Measurements from ENCODE around the gene SCGB1C1. TPM values are rescaled to one million over a fixed set of nuclear protein-coding genes. Genes with fewer than 3 reads are reported as not detected.
"Not testable (repeated sequence)": the region's sequence is repeated elsewhere in the genome, so short reads cannot be mapped to it uniquely, and the experiment has no call there.

The SCGB1C1 gene
- total and polyA plus RNA-seq, 2 donors = not detected

GRCh38 chr11:235180-235579, 42.3 kb downstream of the SCGB1C1 start:
- H3K27ac ChIP-seq (ENCODE audit: low read depth) = no peak overlapping the region
- no peak for DNase-seq (ENCODE audit: extremely low spot score)

GRCh38 chr11:235609-235996, 42.7 kb downstream of the SCGB1C1 start:
- 1% methylated on average over 13 of the region's 13 CpGs for WGBS
- no peaks in the 10 kb centered on the region for H3K4me1 ChIP-seq (ENCODE audit: insufficient read depth)

More at GRCh38 chr11:235180-235579, 42.3 kb downstream of the SCGB1C1 start:
- Histone ChIP-seq H3K4me1 (ENCODE audit: insufficient read depth) (no peaks in the 10 kb centered on the region), H3K4me3 (ENCODE audit: low read depth, low read length) (peak overlapping the region; percentile 96), H3K36me3 (ENCODE audit: insufficient read depth) (no peaks in the 10 kb centered on the region)
- 77% methylated on average over 8 of the region's 8 CpGs for WGBS

GRCh38 chr11:235997-236773, 43.3 kb downstream of the SCGB1C1 start, which contains the start of gene SIRT3:
TSS of gene SIRT3 (minus strand) at chr11:236342. CDS start at chr11:236328, 14 bp downstream.
- H3K27ac ChIP-seq (ENCODE audit: low read depth) = peak within 1 kb of the TSS; percentile 92
- DNase-seq (ENCODE audit: extremely low spot score) = peak; percentile 74
- WGBS = under 1% methylated on average over 70 of the region's 70 CpGs
- no peaks in the 10 kb centered on the region for H3K4me1 ChIP-seq (ENCODE audit: insufficient read depth)
- no peaks in the 10 kb centered on the region for H3K36me3 ChIP-seq (ENCODE audit: insufficient read depth)
- peak within 1 kb of the TSS; percentile 96 for H3K4me3 ChIP-seq (ENCODE audit: low read depth, low read length)

More at GRCh38 chr11:235609-235996, 42.7 kb downstream of the SCGB1C1 start:
- Histone ChIP-seq H3K4me3 (ENCODE audit: low read depth, low read length) (peak overlapping the region; percentile 96), H3K27ac (ENCODE audit: low read depth) (peak overlapping the region; percentile 87), H3K36me3 (ENCODE audit: insufficient read depth) (no peaks in the 10 kb centered on the region)
- peak; percentile 17 for DNase-seq (ENCODE audit: extremely low spot score)

- H3K4me3 ChIP-seq (ENCODE audit: low read depth, low read length) = peak within 1 kb of the TSS; percentile 96
- peak within 1 kb of the TSS; percentile 92 for H3K27ac ChIP-seq (ENCODE audit: low read depth)
- H3K4me1 ChIP-seq (ENCODE audit: insufficient read depth) = no peaks in the 10 kb centered on the region
- WGBS = 2% methylated on average over 62 of the region's 62 CpGs
- peak; percentile 57 for DNase-seq (ENCODE audit: extremely low spot score)
- no peaks in the 10 kb centered on the region for H3K36me3 ChIP-seq (ENCODE audit: insufficient read depth)
These were observed 44.2 kb downstream of the SCGB1C1 start, which contains the start of gene PSMD13 for GRCh38 chr11:236774-237767. TSS of gene PSMD13 (plus strand) at chr11:236976. CDS start at chr11:237050, 74 bp downstream.

- WGBS = 85% methylated on average over 7 of the region's 7 CpGs
- not testable (repeated sequence) for H3K36me3 ChIP-seq (ENCODE audit: insufficient read depth); DNase-seq (ENCODE audit: extremely low spot score); H3K27ac ChIP-seq (ENCODE audit: low read depth); H3K4me3 ChIP-seq (ENCODE audit: low read depth, low read length); H3K4me1 ChIP-seq (ENCODE audit: insufficient read depth)
These were observed 45.5 kb downstream of the SCGB1C1 start for GRCh38 chr11:238346-238745.

- Histone ChIP-seq H3K36me3 (ENCODE audit: insufficient read depth) (peaks cover 5% of the 10 kb centered on the region), H3K4me1 (ENCODE audit: insufficient read depth) (no peaks in the 10 kb centered on the region), H3K4me3 (ENCODE audit: low read depth, low read length) (no peak overlapping the region), H3K27ac (ENCODE audit: low read depth) (no peak overlapping the region)
- WGBS = 61% methylated on average over 1 of the region's 1 CpG
- DNase-seq (ENCODE audit: extremely low spot score) = no peak
These were observed 47.4 kb downstream of the SCGB1C1 start for GRCh38 chr11:240315-240714.

- Histone ChIP-seq H3K4me1 (ENCODE audit: insufficient read depth) (no peaks in the 10 kb centered on the region), H3K4me3 (ENCODE audit: low read depth, low read length) (no peak overlapping the region), H3K27ac (ENCODE audit: low read depth) (no peak overlapping the region), H3K36me3 (ENCODE audit: insufficient read depth) (peaks cover 10% of the 10 kb centered on the region)
- 94% methylated on average over 5 of the region's 5 CpGs for WGBS
- DNase-seq (ENCODE audit: extremely low spot score) = no peak
These were observed 48.8 kb downstream of the SCGB1C1 start for GRCh38 chr11:241634-242033.

Small RNA genes lying within 50 kb of the gene (small RNA-seq; reads per million reads assigned to genes)
- not detected for gene RNU6-447P

Other genes starting within 250 kb of the SCGB1C1 start
- gene BET1L, start 14.3 kb downstream of the SCGB1C1 start, total RNA-seq = 17.7 TPM
- 49.8 TPM for gene BET1L, start 14.3 kb downstream of the SCGB1C1 start, polyA plus RNA-seq
- 60.2 TPM for gene RIC8A, start 14.6 kb downstream of the SCGB1C1 start, total RNA-seq
- gene RIC8A, start 14.6 kb downstream of the SCGB1C1 start, polyA plus RNA-seq = 90.8 TPM
- 7.3 TPM for gene SIRT3, start 43.3 kb downstream of the SCGB1C1 start, total RNA-seq
- gene SIRT3, start 43.3 kb downstream of the SCGB1C1 start, polyA plus RNA-seq = 21.7 TPM
- gene PSMD13, start 43.9 kb downstream of the SCGB1C1 start, total RNA-seq = 58.5 TPM
- gene PSMD13, start 43.9 kb downstream of the SCGB1C1 start, polyA plus RNA-seq = 102 TPM
- gene NLRP6, start 85.3 kb downstream of the SCGB1C1 start, total RNA-seq = not detected
- 0.67 TPM for gene NLRP6, start 85.3 kb downstream of the SCGB1C1 start, polyA plus RNA-seq
- 9.5 TPM for gene PGGHG, start 96.0 kb downstream of the SCGB1C1 start, total RNA-seq
- 36.3 TPM for gene PGGHG, start 96.0 kb downstream of the SCGB1C1 start, polyA plus RNA-seq
- gene IFITM5, start 106.4 kb downstream of the SCGB1C1 start, total RNA-seq = not detected
- gene IFITM5, start 106.4 kb downstream of the SCGB1C1 start, polyA plus RNA-seq = not detected
- gene IFITM2, start 114.7 kb downstream of the SCGB1C1 start, total RNA-seq = 14.8 TPM
- gene IFITM2, start 114.7 kb downstream of the SCGB1C1 start, polyA plus RNA-seq = 765 TPM
- 20.9 TPM for gene IFITM1, start 121.0 kb downstream of the SCGB1C1 start, total RNA-seq
- 599 TPM for gene IFITM1, start 121.0 kb downstream of the SCGB1C1 start, polyA plus RNA-seq
- 43.2 TPM for gene IFITM3, start 127.8 kb downstream of the SCGB1C1 start, total RNA-seq
- gene IFITM3, start 127.8 kb downstream of the SCGB1C1 start, polyA plus RNA-seq = 2,675 TPM
- 13.4 TPM for gene B4GALNT4, start 176.4 kb downstream of the SCGB1C1 start, total RNA-seq
- gene B4GALNT4, start 176.4 kb downstream of the SCGB1C1 start, polyA plus RNA-seq = 5.1 TPM
- 5.2 TPM for gene PKP3, start 201.1 kb downstream of the SCGB1C1 start, total RNA-seq
- 8.4 TPM for gene PKP3, start 201.1 kb downstream of the SCGB1C1 start, polyA plus RNA-seq
- 11.8 TPM for gene SIGIRR, start 221.9 kb downstream of the SCGB1C1 start, total RNA-seq
- gene SIGIRR, start 221.9 kb downstream of the SCGB1C1 start, polyA plus RNA-seq = 61.2 TPM
- gene ANO9, start 248.9 kb downstream of the SCGB1C1 start, total RNA-seq = 1.3 TPM
- 5.1 TPM for gene ANO9, start 248.9 kb downstream of the SCGB1C1 start, polyA plus RNA-seq

All from urinary bladder (tissue), 4 donors.